GM12878 (cell line): Measurements from ENCODE around the gene GRM3. TPM values are rescaled to one million over a fixed set of nuclear protein-coding genes. Genes with fewer than 3 reads are reported as not detected.
A peak's percentile ranks its signal among the peaks of the same experiment; 100 is the strongest.
"Not testable (repeated sequence)": the region's sequence is repeated elsewhere in the genome, so short reads cannot be mapped to it uniquely, and the experiment has no call there.

Source experiments
- ATAC-seq: fragments of 200-7000 bp; cut with Tn5 transposase; 3 replicates; pipeline ENCODE4 v1.9.1; 2020; ENCODE audit warnings: mild to moderate bottlenecking, moderate library complexity
- BruUV-seq: library from RNA; stranded (reverse); fragments of 400-500 nt; replicated peaks from 2 replicates; lab custom pipeline; 2021; lab: Mats Ljungman, UMichigan
- CTCF ChIA-PET: fragments of 300-600 bp; sonication (Branson Sonifier 250); formaldehyde crosslinking; extraction: SDS; loops from one replicate; lab custom pipeline; 2021; ENCODE audit warnings: inconsistent platforms; lab: Yijun Ruan, JAX
- POLR2A ChIA-PET: fragments of 350-600 bp; formaldehyde crosslinking; extraction: SDS; loops from one replicate; lab custom pipeline; 2021; ENCODE audit warnings: inconsistent platforms; lab: Charles Lee
- RAD21 ChIA-PET: fragments of 300-600 bp; sonication (Branson Sonifier 250); formaldehyde crosslinking; loops from one replicate; lab custom pipeline; 2023; ENCODE audit warnings: antibody characterized with exemption; ENCODE audit not compliant: unreplicated experiment; lab: Charles Lee
- SMC1A ChIA-PET: fragments of 300-600 bp; sonication (Branson Sonifier 250); formaldehyde crosslinking; loops from one replicate; lab custom pipeline; 2023; ENCODE audit not compliant: unreplicated experiment, uncharacterized antibody; lab: Charles Lee
- DNase-seq: peaks from one replicate; pipeline ENCODE4 v3.0.0-alpha.2; 2011; ENCODE audit warnings: low read depth, low spot score
- FAIRE-seq: peaks from 3 replicates; lab custom pipeline; 2011; peaks lifted over from hg19 to GRCh38; lab: Jason Lieb, UNC
- H2AFZ ChIP-seq: 2 replicates; pipeline ENCODE4 v1.6.0; 2011; ENCODE audit warnings: low read depth, low read length, control low read depth; ENCODE audit not compliant: control insufficient read depth
- H3K27ac ChIP-seq: 2 replicates; pipeline ENCODE4 v1.5.1; 2011; ENCODE audit warnings: control low read depth; ENCODE audit not compliant: control insufficient read depth, insufficient read depth
- H3K27me3 ChIP-seq, 2 experiments: replicated peaks in 1 of 2; 2 replicates each; pipeline versions ENCODE4 v1.6.0 to v1.6.1; 2011; ENCODE audit warnings: low read length in 1 of 2; ENCODE audit not compliant: control insufficient read depth in 2 of 2, insufficient read depth in 2 of 2
- H3K36me3 ChIP-seq, 2 experiments: 2 replicates each; pipeline ENCODE4 v1.5.1; 2011; ENCODE audit warnings: low read length in 1 of 2; ENCODE audit not compliant: control insufficient read depth in 2 of 2, insufficient read depth in 2 of 2
- H3K4me1 ChIP-seq: 2 replicates; pipeline ENCODE4 v1.6.1; 2011; ENCODE audit warnings: mild to moderate bottlenecking, low read length, moderate library complexity, mixed read lengths; ENCODE audit not compliant: control insufficient read depth, insufficient read depth
- H3K4me2 ChIP-seq: 2 replicates; pipeline ENCODE4 v1.6.0; 2011; ENCODE audit warnings: control low read depth; ENCODE audit not compliant: control insufficient read depth, insufficient read depth
- H3K4me3 ChIP-seq: fragments of 200-600 bp; sonication (generic); 2 replicates; pipeline ENCODE4 v1.5.1; 2016
- H3K79me2 ChIP-seq: 2 replicates; pipeline ENCODE4 v1.6.0; 2011; ENCODE audit warnings: low read length; ENCODE audit not compliant: control insufficient read depth, insufficient read depth
- H3K9ac ChIP-seq: 2 replicates; pipeline ENCODE4 v1.8.0; 2011; ENCODE audit warnings: low read length, control low read depth, mixed read lengths; ENCODE audit not compliant: control insufficient read depth, insufficient read depth
- H3K9me3 ChIP-seq: replicated peaks from 3 replicates; pipeline ENCODE4 v1.5.1; 2011; ENCODE audit warnings: mild to moderate bottlenecking, low read length; ENCODE audit not compliant: control insufficient read depth, insufficient read depth
- H4K20me1 ChIP-seq: 2 replicates; pipeline ENCODE4 v1.6.0; 2011; ENCODE audit not compliant: control insufficient read depth, insufficient read depth
- BRCA1 ChIP-seq: IDR thresholded peaks from 2 replicates; pipeline ENCODE4 v1.6.1; 2011; ENCODE audit warnings: low read depth, low read length, improper control_type of control experiment
- NFIC ChIP-seq: IDR thresholded peaks from 2 replicates; pipeline ENCODE4 v1.6.1; 2012; ENCODE audit warnings: low read depth, mild to moderate bottlenecking, inconsistent platforms, low read length, moderate library complexity
- RAD21 ChIP-seq: IDR thresholded peaks from 2 replicates; pipeline ENCODE4 v1.6.1; 2011; ENCODE audit warnings: mild to moderate bottlenecking, low read depth, low read length, moderate library complexity; ENCODE audit not compliant: insufficient read depth
- YY1 ChIP-seq: IDR thresholded peaks from 2 replicates; pipeline ENCODE4 v1.6.1; 2011; ENCODE audit warnings: low read depth, mild to moderate bottlenecking, low read length
- WGBS: methylation state at CpG from one replicate; pipeline ENCODE4 v1.1.6; 2016; ENCODE audit warnings: low lambda C conversion rate; ENCODE audit not compliant: insufficient replicate concordance, insufficient coverage; ENCODE audit errors: missing lambda C conversion rate; 5-methylcytosine and 5-hydroxymethylcytosine counted together
- in situ Hi-C: fragments of 300-500 bp; cut with MboI; formaldehyde crosslinking; loops from 9 replicates; pipeline ENCODE4 v1.14.3; 2018; ENCODE audit warnings: mixed read lengths
- intact Hi-C: fragments of 100-400 bp; cut with micrococcal nuclease; formaldehyde crosslinking; loops from one replicate; pipeline ENCODE4 v1.14.2; 2022; ENCODE audit not compliant: unreplicated experiment
- polyA plus RNA-seq, 11 experiments: library from polyadenylated mRNA; depleted of rRNA in 4 of 11; unstranded in 6 of 11; stranded (reverse) in 5 of 11; fragments of >200 nt; fragmentation: Nextera tagmentation in 4 of 11; fragmentation: Illumina TruSeq in 1 of 11; extraction: Ambion mirVana in 4 of 11; extraction: Trizol in 1 of 11; gene quantifications; 1 replicate in 1 of 11; 2 replicates in 10 of 11; pipeline versions ENCODE4 v1.2.1 to v1.2.3, GENCODE V29; 2011 to 2016; ENCODE audit warnings: inconsistent platforms in 2 of 11, missing spikeins in 2 of 11, low read depth in 1 of 11
- total RNA-seq, 4 experiments: library from RNA; depleted of rRNA in 3 of 4; stranded (reverse); fragments of >200 nt in 3 of 4; fragmentation: Illumina TruSeq in 1 of 4; extraction: Trizol in 1 of 4; gene quantifications; 2 replicates each; pipeline versions ENCODE4 v1.2.1 to v1.2.3, GENCODE V29; 2013 to 2021
- TF ChIP-seq, protein P1 (sequence below): fragments of 150-350 bp; IDR thresholded peaks from 2 replicates; pipeline ENCODE4 v1.6.1; 2016; ENCODE audit warnings: low read depth, low read length
- TF ChIP-seq, protein P2 (sequence below): IDR thresholded peaks from 2 replicates; pipeline ENCODE4 v1.6.1; 2012; ENCODE audit warnings: improper control_type of control experiment, low read depth, low read length; ENCODE audit not compliant: insufficient replicate concordance

The GRM3 gene
- total and polyA plus RNA-seq, 10 of the 15 experiments (the other 5 are each of a cell fraction or from before 2014, with no cell fraction given), result 0.03 to 0.49 (median 0.15) TPM; not detected in 1

DNA sequence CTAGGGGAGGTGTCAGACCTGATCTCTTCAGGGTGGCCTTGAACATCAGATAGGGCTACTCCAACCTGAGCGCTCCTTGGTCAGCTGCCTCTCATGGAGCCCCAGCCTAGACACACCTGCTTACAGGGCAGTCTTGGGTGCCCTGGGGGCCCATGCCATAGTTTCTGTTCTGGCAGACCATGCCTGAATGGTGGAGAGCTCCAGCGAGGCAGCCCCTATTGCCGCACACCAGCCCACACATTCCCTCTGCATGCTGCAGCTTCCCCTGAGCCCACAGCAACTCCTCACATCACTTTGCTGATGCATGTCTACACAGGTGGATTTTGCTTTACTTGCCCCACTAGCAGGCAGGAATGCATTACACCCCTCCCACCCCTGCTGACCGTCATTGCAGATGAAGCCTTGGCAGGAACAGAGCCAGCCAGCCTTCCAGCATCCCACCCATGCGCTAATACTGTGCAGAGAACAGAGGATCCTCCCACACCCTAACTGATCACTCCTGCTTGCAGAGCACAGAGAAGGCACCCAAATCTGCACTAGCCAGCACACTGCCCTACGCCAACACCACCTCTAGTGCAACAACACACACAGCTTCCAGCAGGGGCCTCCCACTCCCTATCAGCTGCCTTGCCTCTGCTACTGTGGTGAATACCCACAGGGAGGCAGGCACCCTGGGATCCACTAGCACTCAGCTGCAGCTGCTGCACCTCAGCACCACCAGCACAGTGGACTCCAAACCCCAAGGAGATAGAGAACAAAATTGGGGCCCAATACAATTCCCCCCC, 43.0 kb upstream of the GRM3 start:
- H3K27ac ChIP-seq, result no peak overlapping the region
- FAIRE-seq, result no peak
- CTCF ChIA-PET, result interaction anchor here (0.8 to 1.8 kb wide), 2 partner anchors 214 kb away, joined by 3 to 7 read pairs; no protein-coding TSS in a partner anchor
- WGBS, result 48% methylated on average over 6 of the region's 6 CpGs
- no peaks in the 10 kb centered on the region for H3K79me2 ChIP-seq
- H3K27me3 ChIP-seq, result no peaks in the 10 kb centered on the region; a peak in 1 of 4 replicates
- POLR2A ChIA-PET, result no interaction called here
- H3K4me3 ChIP-seq, result no peak overlapping the region
- intact Hi-C loops, result no loop called here
- H3K4me2 ChIP-seq, result no peak overlapping the region
- H4K20me1 ChIP-seq, result no peaks in the 10 kb centered on the region
- no peak overlapping the region for H2AFZ ChIP-seq
- no peak for DNase-seq
- TF ChIP-seq, protein P1, sequence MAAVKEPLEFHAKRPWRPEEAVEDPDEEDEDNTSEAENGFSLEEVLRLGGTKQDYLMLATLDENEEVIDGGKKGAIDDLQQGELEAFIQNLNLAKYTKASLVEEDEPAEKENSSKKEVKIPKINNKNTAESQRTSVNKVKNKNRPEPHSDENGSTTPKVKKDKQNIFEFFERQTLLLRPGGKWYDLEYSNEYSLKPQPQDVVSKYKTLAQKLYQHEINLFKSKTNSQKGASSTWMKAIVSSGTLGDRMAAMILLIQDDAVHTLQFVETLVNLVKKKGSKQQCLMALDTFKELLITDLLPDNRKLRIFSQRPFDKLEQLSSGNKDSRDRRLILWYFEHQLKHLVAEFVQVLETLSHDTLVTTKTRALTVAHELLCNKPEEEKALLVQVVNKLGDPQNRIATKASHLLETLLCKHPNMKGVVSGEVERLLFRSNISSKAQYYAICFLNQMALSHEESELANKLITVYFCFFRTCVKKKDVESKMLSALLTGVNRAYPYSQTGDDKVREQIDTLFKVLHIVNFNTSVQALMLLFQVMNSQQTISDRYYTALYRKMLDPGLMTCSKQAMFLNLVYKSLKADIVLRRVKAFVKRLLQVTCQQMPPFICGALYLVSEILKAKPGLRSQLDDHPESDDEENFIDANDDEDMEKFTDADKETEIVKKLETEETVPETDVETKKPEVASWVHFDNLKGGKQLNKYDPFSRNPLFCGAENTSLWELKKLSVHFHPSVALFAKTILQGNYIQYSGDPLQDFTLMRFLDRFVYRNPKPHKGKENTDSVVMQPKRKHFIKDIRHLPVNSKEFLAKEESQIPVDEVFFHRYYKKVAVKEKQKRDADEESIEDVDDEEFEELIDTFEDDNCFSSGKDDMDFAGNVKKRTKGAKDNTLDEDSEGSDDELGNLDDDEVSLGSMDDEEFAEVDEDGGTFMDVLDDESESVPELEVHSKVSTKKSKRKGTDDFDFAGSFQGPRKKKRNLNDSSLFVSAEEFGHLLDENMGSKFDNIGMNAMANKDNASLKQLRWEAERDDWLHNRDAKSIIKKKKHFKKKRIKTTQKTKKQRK, result no peak
- TF ChIP-seq NFIC, result no peak
- no peak for TF ChIP-seq YY1
- TF ChIP-seq, protein P2, sequence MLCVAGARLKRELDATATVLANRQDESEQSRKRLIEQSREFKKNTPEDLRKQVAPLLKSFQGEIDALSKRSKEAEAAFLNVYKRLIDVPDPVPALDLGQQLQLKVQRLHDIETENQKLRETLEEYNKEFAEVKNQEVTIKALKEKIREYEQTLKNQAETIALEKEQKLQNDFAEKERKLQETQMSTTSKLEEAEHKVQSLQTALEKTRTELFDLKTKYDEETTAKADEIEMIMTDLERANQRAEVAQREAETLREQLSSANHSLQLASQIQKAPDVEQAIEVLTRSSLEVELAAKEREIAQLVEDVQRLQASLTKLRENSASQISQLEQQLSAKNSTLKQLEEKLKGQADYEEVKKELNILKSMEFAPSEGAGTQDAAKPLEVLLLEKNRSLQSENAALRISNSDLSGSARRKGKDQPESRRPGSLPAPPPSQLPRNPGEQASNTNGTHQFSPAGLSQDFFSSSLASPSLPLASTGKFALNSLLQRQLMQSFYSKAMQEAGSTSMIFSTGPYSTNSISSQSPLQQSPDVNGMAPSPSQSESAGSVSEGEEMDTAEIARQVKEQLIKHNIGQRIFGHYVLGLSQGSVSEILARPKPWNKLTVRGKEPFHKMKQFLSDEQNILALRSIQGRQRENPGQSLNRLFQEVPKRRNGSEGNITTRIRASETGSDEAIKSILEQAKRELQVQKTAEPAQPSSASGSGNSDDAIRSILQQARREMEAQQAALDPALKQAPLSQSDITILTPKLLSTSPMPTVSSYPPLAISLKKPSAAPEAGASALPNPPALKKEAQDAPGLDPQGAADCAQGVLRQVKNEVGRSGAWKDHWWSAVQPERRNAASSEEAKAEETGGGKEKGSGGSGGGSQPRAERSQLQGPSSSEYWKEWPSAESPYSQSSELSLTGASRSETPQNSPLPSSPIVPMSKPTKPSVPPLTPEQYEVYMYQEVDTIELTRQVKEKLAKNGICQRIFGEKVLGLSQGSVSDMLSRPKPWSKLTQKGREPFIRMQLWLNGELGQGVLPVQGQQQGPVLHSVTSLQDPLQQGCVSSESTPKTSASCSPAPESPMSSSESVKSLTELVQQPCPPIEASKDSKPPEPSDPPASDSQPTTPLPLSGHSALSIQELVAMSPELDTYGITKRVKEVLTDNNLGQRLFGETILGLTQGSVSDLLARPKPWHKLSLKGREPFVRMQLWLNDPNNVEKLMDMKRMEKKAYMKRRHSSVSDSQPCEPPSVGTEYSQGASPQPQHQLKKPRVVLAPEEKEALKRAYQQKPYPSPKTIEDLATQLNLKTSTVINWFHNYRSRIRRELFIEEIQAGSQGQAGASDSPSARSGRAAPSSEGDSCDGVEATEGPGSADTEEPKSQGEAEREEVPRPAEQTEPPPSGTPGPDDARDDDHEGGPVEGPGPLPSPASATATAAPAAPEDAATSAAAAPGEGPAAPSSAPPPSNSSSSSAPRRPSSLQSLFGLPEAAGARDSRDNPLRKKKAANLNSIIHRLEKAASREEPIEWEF, result no peak
- no peak for TF ChIP-seq BRCA1
- TF ChIP-seq RAD21, result peak; percentile 43
- TF ChIP-seq, all 136 proteins: peak for 1
- Histone ChIP-seq H3K4me1 (no peaks in the 10 kb centered on the region), H3K36me3 (no peaks in the 10 kb centered on the region), H3K9ac (no peak overlapping the region), H3K9me3 (no peaks in the 10 kb centered on the region)
- BruUV-seq, result no TSS peak
- peak; percentile 38; the same call in 2 of the 3 replicates for ATAC-seq
- ChIA-PET SMC1A (no interaction called here), RAD21 (interaction anchor here (1.1 kb wide), 1 partner anchor 216 kb away, joined by 3 read pairs; no protein-coding TSS in a partner anchor)
- in situ Hi-C loops, result loop anchor here (10.0 kb wide), 1 partner anchor 214 kb away; no protein-coding TSS in a partner anchor

DNA sequence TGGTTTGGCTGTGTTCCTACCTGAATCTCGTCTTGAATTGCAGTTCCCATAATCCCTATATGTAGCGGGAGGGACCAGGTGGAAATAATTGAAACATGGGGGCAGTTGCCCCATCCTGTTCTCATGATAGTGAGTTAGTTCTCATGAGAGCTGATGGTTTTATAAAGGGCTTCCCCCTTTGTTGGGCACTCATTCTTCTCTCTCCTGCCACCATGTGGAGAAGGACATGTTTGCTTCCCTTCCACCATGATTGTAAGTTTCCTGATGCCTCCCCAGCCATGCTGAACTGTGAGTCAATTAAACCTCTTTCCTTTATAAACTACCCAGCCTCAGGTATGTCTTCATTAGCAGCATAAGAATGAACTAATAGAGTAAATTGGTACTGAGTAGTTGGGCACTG, 28.0 kb upstream of the GRM3 start:
- H3K27ac ChIP-seq, BruUV-seq, H3K36me3 ChIP-seq, POLR2A ChIA-PET, DNase-seq, H3K9me3 ChIP-seq, H3K4me2 ChIP-seq, H3K4me1 ChIP-seq, in situ Hi-C loops, H3K79me2 ChIP-seq, H3K9ac ChIP-seq, H2AFZ ChIP-seq, RAD21 ChIA-PET, H3K4me3 ChIP-seq, SMC1A ChIA-PET, FAIRE-seq, CTCF ChIA-PET, H4K20me1 ChIP-seq, ATAC-seq, H3K27me3 ChIP-seq, intact Hi-C loops: not testable (repeated sequence)
- 40% methylated on average over 2 of the region's 2 CpGs for WGBS
